H9 (cell line): ENCODE data around the gene SAFB. TPM values are rescaled to one million over a fixed set of nuclear protein-coding genes. Genes with fewer than 3 reads are reported as not detected.

Experiments
- DNase-seq: peaks from one replicate; pipeline ENCODE4 v3.0.0-alpha.2; 2017
- H2AFZ ChIP-seq: one replicate; pipeline ENCODE4 v1.6.1; 2013; ENCODE audit warnings: mild to moderate bottlenecking, low read length, control low read depth, moderate library complexity
- H2AK5ac ChIP-seq: 2 replicates; pipeline ENCODE4 v1.6.1; 2013; ENCODE audit warnings: low read length, control low read depth, mixed read lengths; ENCODE audit not compliant: insufficient read length
- H2BK120ac ChIP-seq: one replicate; pipeline ENCODE4 v1.6.1; 2013; ENCODE audit warnings: low read depth, mild to moderate bottlenecking, low read length, control low read depth, inconsistent platforms; ENCODE audit not compliant: poor library complexity, severe bottlenecking
- H2BK12ac ChIP-seq: 2 replicates; pipeline ENCODE4 v1.6.1; 2013; ENCODE audit warnings: low read length, control low read depth, mixed read lengths, low read depth; ENCODE audit not compliant: insufficient read length
- H2BK15ac ChIP-seq: 2 replicates; pipeline ENCODE4 v1.6.1; 2013; ENCODE audit warnings: low read depth, low read length, control low read depth
- H2BK20ac ChIP-seq: one replicate; pipeline ENCODE4 v1.6.1; 2013; ENCODE audit warnings: low read depth, mild to moderate bottlenecking, low read length, control low read depth, inconsistent platforms; ENCODE audit not compliant: poor library complexity, severe bottlenecking
- H2BK5ac ChIP-seq: 2 replicates; pipeline ENCODE4 v1.6.1; 2013; ENCODE audit warnings: low read length, control low read depth, mixed read lengths; ENCODE audit not compliant: insufficient read length
- H3K14ac ChIP-seq: 2 replicates; pipeline ENCODE4 v1.6.1; 2013; ENCODE audit warnings: low read length, control low read depth; ENCODE audit not compliant: insufficient read depth
- H3K18ac ChIP-seq: 2 replicates; pipeline ENCODE4 v1.6.1; 2013; ENCODE audit warnings: low read depth, mild to moderate bottlenecking, mixed read lengths, low read length, control low read depth; ENCODE audit not compliant: insufficient read length
- H3K23ac ChIP-seq: 2 replicates; pipeline ENCODE4 v1.6.1; 2013; ENCODE audit warnings: low read length, control low read depth, mixed read lengths, low read depth; ENCODE audit not compliant: insufficient read length
- H3K23me2 ChIP-seq: 2 replicates; pipeline ENCODE4 v1.6.1; 2013; ENCODE audit warnings: low read depth, mild to moderate bottlenecking, mixed read lengths, low read length, control low read depth; ENCODE audit not compliant: insufficient read length, poor library complexity, severe bottlenecking
- H3K27ac ChIP-seq: 2 replicates; pipeline ENCODE4 v1.5.1; 2013; ENCODE audit warnings: low read length, control low read depth, mixed read lengths, low read depth; ENCODE audit not compliant: insufficient read length
- H3K27me3 ChIP-seq: 2 replicates; pipeline ENCODE4 v1.6.1; 2013; ENCODE audit warnings: low read length, control low read depth, inconsistent platforms; ENCODE audit not compliant: insufficient read depth
- H3K4ac ChIP-seq: 2 replicates; pipeline ENCODE4 v1.6.1; 2013; ENCODE audit warnings: low read depth, mild to moderate bottlenecking, control low read depth, inconsistent platforms, low read length, moderate library complexity
- H3K4me1 ChIP-seq: 2 replicates; pipeline ENCODE4 v1.6.1; 2013; ENCODE audit warnings: low read length, control low read depth, inconsistent platforms; ENCODE audit not compliant: insufficient read depth
- H3K4me2 ChIP-seq: 2 replicates; pipeline ENCODE4 v1.6.1; 2013; ENCODE audit warnings: low read length, control low read depth, mixed read lengths; ENCODE audit not compliant: insufficient read length, insufficient read depth
- H3K56ac ChIP-seq: 2 replicates; pipeline ENCODE4 v1.6.1; 2013; ENCODE audit warnings: low read depth, mild to moderate bottlenecking, mixed read lengths, low read length, control low read depth; ENCODE audit not compliant: insufficient read length
- H3K79me1 ChIP-seq: 2 replicates; pipeline ENCODE4 v1.6.1; 2013; ENCODE audit warnings: low read depth, mild to moderate bottlenecking, moderate library complexity, low read length, control low read depth, inconsistent platforms; ENCODE audit not compliant: insufficient read depth, poor library complexity, severe bottlenecking
- H3K79me2 ChIP-seq: 2 replicates; pipeline ENCODE4 v1.6.1; 2013; ENCODE audit warnings: low read length, control low read depth, inconsistent platforms; ENCODE audit not compliant: insufficient read depth
- H3K9ac ChIP-seq: 2 replicates; pipeline ENCODE4 v1.6.1; 2013; ENCODE audit warnings: low read length, control low read depth, mixed read lengths; ENCODE audit not compliant: insufficient read length; ENCODE audit errors: extremely low read depth
- H3K9me3 ChIP-seq: one replicate; pipeline ENCODE4 v1.6.1; 2013; ENCODE audit warnings: low read depth, low read length, inconsistent platforms; ENCODE audit not compliant: control insufficient read depth
- H3T11ph ChIP-seq: one replicate; pipeline ENCODE4 v1.6.1; 2013; ENCODE audit warnings: mild to moderate bottlenecking, low read length, control low read depth, inconsistent platforms
- H4K20me1 ChIP-seq: one replicate; pipeline ENCODE4 v1.6.1; 2013; ENCODE audit not compliant: control insufficient read depth, insufficient read length, insufficient read depth
- H4K5ac ChIP-seq: 2 replicates; pipeline ENCODE4 v1.6.1; 2013; ENCODE audit warnings: low read depth, mild to moderate bottlenecking, mixed read lengths, low read length, control low read depth; ENCODE audit not compliant: insufficient read length
- H4K8ac ChIP-seq: replicated peaks from 2 replicates; pipeline ENCODE4 v1.6.1; 2013; ENCODE audit warnings: low read length, control low read depth, mixed read lengths, low read depth; ENCODE audit not compliant: insufficient read length
- H4K91ac ChIP-seq: 2 replicates; pipeline ENCODE4 v1.6.1; 2013; ENCODE audit warnings: low read depth, mild to moderate bottlenecking, moderate library complexity, mixed read lengths, low read length, control low read depth; ENCODE audit not compliant: insufficient read length
- H3K27ac Mint-ChIP-seq, 3 experiments: 2 replicates in 2 of 3; 3 replicates in 1 of 3; pipeline ENCODE4 v1.8.0; 2020 to 2021; ENCODE audit warnings: mixed read lengths in 3 of 3, mild to moderate bottlenecking in 1 of 3, moderate library complexity in 1 of 3
- H3K27me3 Mint-ChIP-seq: 2 replicates; pipeline ENCODE4 v1.8.0; 2021; ENCODE audit warnings: low read depth, mild to moderate bottlenecking, moderate library complexity, mixed read lengths
- H3K36me3 Mint-ChIP-seq, 3 experiments: 2 replicates in 2 of 3; 3 replicates in 1 of 3; pipeline ENCODE4 v1.8.0; 2020 to 2021; ENCODE audit warnings: low read depth in 3 of 3, mixed read lengths in 3 of 3; ENCODE audit not compliant: insufficient read depth in 1 of 3
- H3K4me1 Mint-ChIP-seq, 2 experiments: 2 replicates each; pipeline ENCODE4 v1.8.0; 2020; ENCODE audit warnings: mixed read lengths in 2 of 2
- H3K4me3 Mint-ChIP-seq, 2 experiments: 2 replicates in 1 of 2; 3 replicates in 1 of 2; pipeline ENCODE4 v1.8.0; 2020 to 2021; ENCODE audit warnings: mild to moderate bottlenecking in 2 of 2, mixed read lengths in 2 of 2, moderate library complexity in 1 of 2
- H3K9me3 Mint-ChIP-seq, 2 experiments: 2 replicates in 1 of 2; 3 replicates in 1 of 2; pipeline ENCODE4 v1.8.0; 2020; ENCODE audit warnings: mild to moderate bottlenecking in 2 of 2, mixed read lengths in 2 of 2, moderate library complexity in 1 of 2
- CTCF ChIP-seq: fragments of 200-600 bp; sonication (generic); conservative IDR thresholded peaks from 3 replicates; pipeline ENCODE4 v1.8.0; 2021; ENCODE audit warnings: antibody characterized with exemption, mild to moderate bottlenecking
- WGBS: extraction: QIAGEN DNeasy Blood & Tissue Kit; methylation state at CpG from one replicate; pipeline ENCODE4 v1.1.7; 2013; ENCODE audit warnings: missing lambda C conversion rate, low lambda C conversion rate, mixed read lengths; ENCODE audit not compliant: insufficient read length; ENCODE audit errors: extremely low coverage; 5-methylcytosine and 5-hydroxymethylcytosine counted together
- total RNA-seq: library from RNA; stranded (reverse); gene quantifications from 2 replicates; pipeline ENCODE4 v1.2.1, GENCODE V29; 2021

SAFB gene
- total RNA-seq, 1 experiment from 2014 or later: 110 TPM

DNA sequence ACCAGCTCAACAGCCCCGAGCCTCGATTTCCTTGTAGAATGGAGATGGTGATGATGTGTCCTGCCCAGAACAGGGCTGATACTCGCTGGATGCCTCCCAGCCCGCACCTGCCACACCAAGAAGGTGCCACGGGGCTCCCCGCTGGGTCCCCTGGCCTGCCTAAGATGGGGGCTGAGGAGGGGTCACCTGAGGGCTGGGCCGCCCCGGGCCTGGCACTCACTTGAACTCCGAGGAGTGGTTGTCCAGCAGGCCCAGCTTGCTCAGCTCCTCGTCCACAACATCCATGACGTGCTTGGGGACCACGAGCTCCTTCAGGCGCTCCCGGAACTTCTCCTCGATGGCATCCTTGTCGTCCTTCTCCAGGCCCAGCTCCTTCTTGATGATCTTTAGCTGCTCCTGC is 82.7 kb downstream of the SAFB start:
- no peak overlapping the region for H3K27ac Mint-ChIP-seq
- peaks cover 3 to 12% of the 10 kb centered on the region in 2 experiments; a peak in 3 of 5 replicates for H3K9me3 Mint-ChIP-seq
- no peak overlapping the region for H2BK120ac ChIP-seq
- H4K20me1 ChIP-seq: no peaks in the 10 kb centered on the region
- H3K9me3 ChIP-seq: no peaks in the 10 kb centered on the region
- no peak overlapping the region for H3K9ac ChIP-seq
- H3K4me3 Mint-ChIP-seq: no peak overlapping the region
- no peak overlapping the region for H3K4ac ChIP-seq
- H3K36me3 Mint-ChIP-seq: peaks cover 51 to 88% (median 70%) of the 10 kb centered on the region in 3 experiments
- H2BK5ac ChIP-seq: no peak overlapping the region
- TF ChIP-seq CTCF: no peak
- no peak overlapping the region for H3K14ac ChIP-seq
- H3K79me1 ChIP-seq: no peaks in the 10 kb centered on the region
- no peak overlapping the region for H2BK12ac ChIP-seq
- H3K18ac ChIP-seq: no peak overlapping the region
- H3K23me2 ChIP-seq: no peaks in the 10 kb centered on the region
- H3K4me1 ChIP-seq: no peaks in the 10 kb centered on the region
- no peaks in the 10 kb centered on the region; the same call in 1 of the 2 replicates for H3K27me3 Mint-ChIP-seq
- H3T11ph ChIP-seq: no peak overlapping the region
- no peak overlapping the region for H2AK5ac ChIP-seq
- H3K27ac ChIP-seq: no peak overlapping the region
- WGBS: no CpG with 5 or more reads among the region's 16 CpGs
- no peak overlapping the region for H2BK20ac ChIP-seq
- H3K4me2 ChIP-seq: no peak overlapping the region
- DNase-seq: no peak
- no peak overlapping the region for H4K5ac ChIP-seq
- no peak overlapping the region for H3K56ac ChIP-seq
- H2BK15ac ChIP-seq: no peak overlapping the region
- no peaks in the 10 kb centered on the region for H3K4me1 Mint-ChIP-seq
- H3K27me3 ChIP-seq: no peaks in the 10 kb centered on the region
- no peak overlapping the region for H2AFZ ChIP-seq
- H3K23ac ChIP-seq: no peak overlapping the region
- no peak overlapping the region for H4K8ac ChIP-seq
- no peaks in the 10 kb centered on the region for H3K79me2 ChIP-seq
- H4K91ac ChIP-seq: no peak overlapping the region
